Hepatocyte (in vitro differentiated cells): Measurements from ENCODE around the gene SPAG16.

ENCODE experiments used
- EZH2phosphoT487 ChIP-seq: fragments of 200-600 bp; sonication (generic); IDR thresholded peaks from one replicate; pipeline ENCODE4 v1.6.1; 2018; ENCODE audit warnings: antibody characterized with exemption, mild to moderate bottlenecking, low read depth, moderate library complexity; ENCODE audit not compliant: unreplicated experiment, severe bottlenecking
- TF ChIP-seq, protein P1 (sequence below): fragments of 200-600 bp; sonication (generic); IDR thresholded peaks from 2 replicates; pipeline ENCODE4 v1.5.1; 2016; ENCODE audit warnings: antibody characterized with exemption, mild to moderate bottlenecking; ENCODE audit not compliant: poor library complexity

DNA sequence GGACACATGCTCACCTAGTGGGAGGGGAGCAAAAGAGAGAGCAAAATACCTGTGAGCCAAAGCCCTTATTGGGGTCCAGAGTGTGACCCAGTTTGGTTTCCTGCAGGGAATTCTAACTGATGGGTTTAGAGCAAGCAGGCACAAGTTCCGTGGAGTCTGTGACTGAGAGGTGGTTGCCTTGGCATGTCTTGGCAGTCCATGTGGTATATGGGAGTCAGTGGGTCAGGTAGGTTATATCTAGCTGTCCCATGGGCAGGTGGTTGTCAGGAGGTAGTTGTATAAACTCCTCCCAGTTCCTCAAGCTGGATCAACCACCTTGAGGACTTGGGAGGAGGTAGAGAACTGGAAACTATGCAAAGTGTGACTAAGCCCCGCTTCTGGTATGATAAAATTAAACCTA, 673.8 kb downstream of the SPAG16 start:
- TF ChIP-seq, protein P1, sequence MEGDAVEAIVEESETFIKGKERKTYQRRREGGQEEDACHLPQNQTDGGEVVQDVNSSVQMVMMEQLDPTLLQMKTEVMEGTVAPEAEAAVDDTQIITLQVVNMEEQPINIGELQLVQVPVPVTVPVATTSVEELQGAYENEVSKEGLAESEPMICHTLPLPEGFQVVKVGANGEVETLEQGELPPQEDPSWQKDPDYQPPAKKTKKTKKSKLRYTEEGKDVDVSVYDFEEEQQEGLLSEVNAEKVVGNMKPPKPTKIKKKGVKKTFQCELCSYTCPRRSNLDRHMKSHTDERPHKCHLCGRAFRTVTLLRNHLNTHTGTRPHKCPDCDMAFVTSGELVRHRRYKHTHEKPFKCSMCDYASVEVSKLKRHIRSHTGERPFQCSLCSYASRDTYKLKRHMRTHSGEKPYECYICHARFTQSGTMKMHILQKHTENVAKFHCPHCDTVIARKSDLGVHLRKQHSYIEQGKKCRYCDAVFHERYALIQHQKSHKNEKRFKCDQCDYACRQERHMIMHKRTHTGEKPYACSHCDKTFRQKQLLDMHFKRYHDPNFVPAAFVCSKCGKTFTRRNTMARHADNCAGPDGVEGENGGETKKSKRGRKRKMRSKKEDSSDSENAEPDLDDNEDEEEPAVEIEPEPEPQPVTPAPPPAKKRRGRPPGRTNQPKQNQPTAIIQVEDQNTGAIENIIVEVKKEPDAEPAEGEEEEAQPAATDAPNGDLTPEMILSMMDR, result no peak
- TF ChIP-seq EZH2phosphoT487, result no peak
